ENCODE measurements around the gene THSD4.

The THSD4 gene

DNA sequence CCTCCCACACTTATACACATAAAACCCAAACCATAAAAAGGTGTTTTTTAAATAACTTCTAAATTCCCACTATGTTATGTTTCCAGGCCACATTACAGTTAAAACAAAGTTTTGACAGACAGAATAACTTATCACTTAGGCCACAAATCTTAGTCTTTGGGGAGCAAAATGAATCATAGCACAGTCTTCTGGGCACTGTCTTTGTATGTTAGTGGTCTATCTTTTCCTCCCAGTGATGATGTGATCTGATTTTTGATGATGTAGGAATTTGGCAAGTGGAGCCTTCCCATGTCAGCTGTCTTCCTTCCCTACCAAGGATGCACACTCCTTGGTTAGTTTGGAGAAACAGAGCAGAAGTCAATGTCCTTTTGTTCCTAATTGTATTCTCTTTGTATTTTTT is 67.3 kb downstream of the THSD4 start:
- H3K4me1 ChIP-seq (ENCODE audit: control insufficient read depth, insufficient read depth, low read length, poor library complexity, severe bottlenecking): no peaks in the 10 kb centered on the region
- no peak overlapping the region for H3K4me3 ChIP-seq (ENCODE audit: insufficient read depth, low read depth, low read length, poor library complexity, severe bottlenecking)
- no peaks in the 10 kb centered on the region for H3K36me3 ChIP-seq (ENCODE audit: control insufficient read depth, insufficient read depth, low read length)
- no peak for DNase-seq
- H3K27ac ChIP-seq (ENCODE audit: insufficient read depth, low read length, poor library complexity, severe bottlenecking): no peak overlapping the region
- H3K9me3 ChIP-seq (ENCODE audit: control insufficient read depth, low read length): no peaks in the 10 kb centered on the region
- H3K27me3 ChIP-seq (replicated peaks; ENCODE audit: control insufficient read depth, insufficient read depth, low read length, poor library complexity, severe bottlenecking): peaks cover 3% of the 10 kb centered on the region

DNA sequence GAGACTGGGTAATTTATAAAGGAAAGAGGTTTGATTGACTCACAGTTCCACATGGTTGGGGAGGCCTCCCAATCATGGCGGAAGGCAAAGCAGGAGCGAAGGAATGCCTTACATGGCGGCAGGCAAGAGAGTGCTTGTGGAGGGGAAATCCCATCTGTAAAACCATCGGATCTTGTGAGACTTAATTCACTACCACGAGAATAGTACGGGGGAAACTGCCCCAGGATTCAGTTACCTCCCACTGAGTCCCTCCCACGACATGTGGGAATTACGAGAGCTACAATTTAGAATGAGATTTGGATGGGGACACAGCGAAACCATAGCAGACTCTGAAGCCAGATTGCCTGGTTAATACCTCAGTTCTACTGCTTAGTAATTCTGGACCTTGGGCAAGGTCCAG is 67.8 kb downstream of the THSD4 start:
- Histone ChIP-seq H3K9me3 (ENCODE audit: control insufficient read depth, low read length) (no peaks in the 10 kb centered on the region), H3K36me3 (ENCODE audit: control insufficient read depth, insufficient read depth, low read length) (no peaks in the 10 kb centered on the region), H3K4me3 (ENCODE audit: insufficient read depth, low read depth, low read length, poor library complexity, severe bottlenecking) (no peak overlapping the region), H3K27me3 (replicated peaks; ENCODE audit: control insufficient read depth, insufficient read depth, low read length, poor library complexity, severe bottlenecking) (peaks cover 3% of the 10 kb centered on the region), H3K4me1 (ENCODE audit: control insufficient read depth, insufficient read depth, low read length, poor library complexity, severe bottlenecking) (no peaks in the 10 kb centered on the region), H3K27ac (ENCODE audit: insufficient read depth, low read length, poor library complexity, severe bottlenecking) (no peak overlapping the region)
- DNase-seq: no peak

GRCh38 chr15:71185706-71186105 is 70.4 kb downstream of the THSD4 start:
- no peaks in the 10 kb centered on the region for H3K36me3 ChIP-seq (ENCODE audit: control insufficient read depth, insufficient read depth, low read length)

DNA sequence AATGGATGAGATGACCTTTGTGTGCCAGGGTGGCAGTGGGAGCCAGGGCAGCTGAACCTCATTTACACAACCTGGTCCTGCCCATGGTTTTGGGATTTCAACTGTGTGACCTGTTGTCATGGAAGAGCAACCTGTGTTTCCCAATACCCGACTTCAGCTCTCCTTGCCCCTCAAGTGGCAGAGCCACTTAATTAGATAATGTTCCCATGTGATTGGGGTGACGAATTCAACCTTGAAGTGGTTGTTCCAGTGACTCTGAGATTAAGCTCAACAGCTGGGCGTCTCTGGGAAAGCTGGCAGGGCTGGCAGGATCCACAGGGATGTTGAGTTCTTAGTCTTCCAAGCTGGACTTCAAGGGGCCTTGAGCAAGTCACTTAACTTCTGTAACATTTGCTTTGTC is 71.0 kb downstream of the THSD4 start:
- Histone ChIP-seq H3K4me1 (ENCODE audit: control insufficient read depth, insufficient read depth, low read length, poor library complexity, severe bottlenecking) (no peaks in the 10 kb centered on the region), H3K36me3 (ENCODE audit: control insufficient read depth, insufficient read depth, low read length) (no peaks in the 10 kb centered on the region), H3K4me3 (ENCODE audit: insufficient read depth, low read depth, low read length, poor library complexity, severe bottlenecking) (no peak overlapping the region), H3K27ac (ENCODE audit: insufficient read depth, low read length, poor library complexity, severe bottlenecking) (no peak overlapping the region), H3K9me3 (ENCODE audit: control insufficient read depth, low read length) (no peaks in the 10 kb centered on the region), H3K27me3 (replicated peaks; ENCODE audit: control insufficient read depth, insufficient read depth, low read length, poor library complexity, severe bottlenecking) (peaks cover 3% of the 10 kb centered on the region)
- no peak for DNase-seq

More at GRCh38 chr15:71185706-71186105, 70.4 kb downstream of the THSD4 start:
- Histone ChIP-seq H3K9me3 (ENCODE audit: control insufficient read depth, low read length) (no peaks in the 10 kb centered on the region), H3K4me1 (ENCODE audit: control insufficient read depth, insufficient read depth, low read length, poor library complexity, severe bottlenecking) (no peaks in the 10 kb centered on the region), H3K4me3 (ENCODE audit: insufficient read depth, low read depth, low read length, poor library complexity, severe bottlenecking) (no peak overlapping the region), H3K27ac (ENCODE audit: insufficient read depth, low read length, poor library complexity, severe bottlenecking) (no peak overlapping the region), H3K27me3 (replicated peaks; ENCODE audit: control insufficient read depth, insufficient read depth, low read length, poor library complexity, severe bottlenecking) (peaks cover 3% of the 10 kb centered on the region)
- DNase-seq: no peak

- no peak for DNase-seq
- Histone ChIP-seq H3K9me3 (ENCODE audit: control insufficient read depth, low read length) (no peaks in the 10 kb centered on the region), H3K4me3 (ENCODE audit: insufficient read depth, low read depth, low read length, poor library complexity, severe bottlenecking) (no peak overlapping the region), H3K4me1 (ENCODE audit: control insufficient read depth, insufficient read depth, low read length, poor library complexity, severe bottlenecking) (no peaks in the 10 kb centered on the region), H3K27me3 (replicated peaks; ENCODE audit: control insufficient read depth, insufficient read depth, low read length, poor library complexity, severe bottlenecking) (peaks cover 3% of the 10 kb centered on the region), H3K36me3 (ENCODE audit: control insufficient read depth, insufficient read depth, low read length) (no peaks in the 10 kb centered on the region), H3K27ac (ENCODE audit: insufficient read depth, low read length, poor library complexity, severe bottlenecking) (no peak overlapping the region)
Observed at GRCh38 chr15:71187078-71187477, 71.8 kb downstream of the THSD4 start.

DNA sequence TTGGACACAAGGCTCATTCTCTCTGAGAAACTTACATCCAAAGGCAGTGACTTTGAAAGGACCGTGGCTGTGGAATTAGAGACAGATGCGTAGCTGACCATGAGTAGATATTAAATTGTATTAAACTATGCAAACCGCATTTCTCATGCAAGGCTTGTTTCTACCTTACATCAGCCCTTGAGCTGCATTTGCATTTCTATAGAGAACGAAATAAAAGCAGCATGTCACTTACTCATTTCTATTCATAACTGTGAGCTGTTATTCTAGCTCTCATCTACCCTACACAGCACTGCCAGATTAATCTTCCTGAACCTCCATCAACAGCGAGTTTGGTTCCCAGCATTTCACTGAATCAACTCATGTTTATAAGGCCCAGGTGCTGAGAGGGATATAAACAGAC is 72.3 kb downstream of the THSD4 start:
- Histone ChIP-seq H3K9me3 (ENCODE audit: control insufficient read depth, low read length) (no peaks in the 10 kb centered on the region), H3K36me3 (ENCODE audit: control insufficient read depth, insufficient read depth, low read length) (no peaks in the 10 kb centered on the region), H3K4me3 (ENCODE audit: insufficient read depth, low read depth, low read length, poor library complexity, severe bottlenecking) (no peak overlapping the region), H3K4me1 (ENCODE audit: control insufficient read depth, insufficient read depth, low read length, poor library complexity, severe bottlenecking) (no peaks in the 10 kb centered on the region), H3K27ac (ENCODE audit: insufficient read depth, low read length, poor library complexity, severe bottlenecking) (no peak overlapping the region), H3K27me3 (replicated peaks; ENCODE audit: control insufficient read depth, insufficient read depth, low read length, poor library complexity, severe bottlenecking) (peaks cover 3% of the 10 kb centered on the region)
- no peak for DNase-seq

DNA sequence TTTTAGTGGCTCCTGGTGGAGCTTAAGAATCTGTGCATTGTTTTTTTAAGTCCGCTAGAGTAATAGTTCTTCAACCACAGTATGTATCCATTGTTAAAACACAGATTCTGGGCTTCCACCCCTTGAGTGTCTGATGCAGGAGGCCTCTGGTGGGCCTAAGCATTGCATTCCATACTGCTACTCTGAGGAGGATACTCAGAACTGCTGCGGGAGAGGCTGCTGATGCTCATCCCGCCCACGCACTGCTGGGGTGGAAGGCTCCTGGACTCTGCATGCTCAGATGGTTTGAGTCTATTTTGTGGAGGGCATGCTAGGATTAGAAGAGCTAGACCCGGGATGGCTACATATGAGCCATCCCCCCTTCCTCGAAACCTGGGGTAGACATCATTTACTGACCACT is 74.4 kb downstream of the THSD4 start:
- no peaks in the 10 kb centered on the region for H3K36me3 ChIP-seq (ENCODE audit: control insufficient read depth, insufficient read depth, low read length)
- H3K4me3 ChIP-seq (ENCODE audit: insufficient read depth, low read depth, low read length, poor library complexity, severe bottlenecking): no peak overlapping the region
- no peak overlapping the region for H3K27ac ChIP-seq (ENCODE audit: insufficient read depth, low read length, poor library complexity, severe bottlenecking)
- peaks cover under 1% of the 10 kb centered on the region for H3K27me3 ChIP-seq (replicated peaks; ENCODE audit: control insufficient read depth, insufficient read depth, low read length, poor library complexity, severe bottlenecking)
- H3K9me3 ChIP-seq (ENCODE audit: control insufficient read depth, low read length): no peaks in the 10 kb centered on the region
- no peaks in the 10 kb centered on the region for H3K4me1 ChIP-seq (ENCODE audit: control insufficient read depth, insufficient read depth, low read length, poor library complexity, severe bottlenecking)
- DNase-seq: no peak

- Histone ChIP-seq H3K27me3 (replicated peaks; ENCODE audit: control insufficient read depth, insufficient read depth, low read length, poor library complexity, severe bottlenecking) (no peaks in the 10 kb centered on the region), H3K9me3 (ENCODE audit: control insufficient read depth, low read length) (no peaks in the 10 kb centered on the region), H3K4me1 (ENCODE audit: control insufficient read depth, insufficient read depth, low read length, poor library complexity, severe bottlenecking) (no peaks in the 10 kb centered on the region), H3K4me3 (ENCODE audit: insufficient read depth, low read depth, low read length, poor library complexity, severe bottlenecking) (no peak overlapping the region), H3K27ac (ENCODE audit: insufficient read depth, low read length, poor library complexity, severe bottlenecking) (no peak overlapping the region), H3K36me3 (ENCODE audit: control insufficient read depth, insufficient read depth, low read length) (no peaks in the 10 kb centered on the region)
- no peak for DNase-seq
Observed at GRCh38 chr15:71191296-71191695, 76.0 kb downstream of the THSD4 start.

DNA sequence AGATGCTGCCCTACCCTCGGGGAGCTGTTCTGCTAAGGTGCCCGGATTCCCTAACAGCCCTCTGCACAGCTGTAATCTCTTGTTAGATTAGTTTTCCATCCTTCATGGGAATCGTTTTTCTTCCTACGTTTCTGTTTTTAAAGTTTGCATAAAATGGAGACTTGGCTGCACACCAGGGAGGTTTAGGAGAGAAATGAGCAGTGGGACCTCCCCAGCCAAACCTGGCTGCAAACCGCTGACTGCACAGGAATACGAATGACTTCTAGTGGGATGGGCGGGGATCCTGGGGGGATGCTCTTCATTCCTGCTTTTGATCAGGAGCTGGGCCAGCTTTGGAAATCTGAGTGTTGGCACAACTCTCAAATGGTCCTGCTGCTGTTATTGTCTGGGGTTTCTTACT is 77.5 kb downstream of the THSD4 start:
- H3K4me3 ChIP-seq (ENCODE audit: insufficient read depth, low read depth, low read length, poor library complexity, severe bottlenecking): no peak overlapping the region
- H3K36me3 ChIP-seq (ENCODE audit: control insufficient read depth, insufficient read depth, low read length): no peaks in the 10 kb centered on the region
- H3K27ac ChIP-seq (ENCODE audit: insufficient read depth, low read length, poor library complexity, severe bottlenecking): no peak overlapping the region
- no peaks in the 10 kb centered on the region for H3K4me1 ChIP-seq (ENCODE audit: control insufficient read depth, insufficient read depth, low read length, poor library complexity, severe bottlenecking)
- no peak for DNase-seq
- H3K27me3 ChIP-seq (replicated peaks; ENCODE audit: control insufficient read depth, insufficient read depth, low read length, poor library complexity, severe bottlenecking): no peaks in the 10 kb centered on the region
- H3K9me3 ChIP-seq (ENCODE audit: control insufficient read depth, low read length): no peaks in the 10 kb centered on the region

GRCh38 chr15:71194286-71194685 is 79.0 kb downstream of the THSD4 start:
- H3K4me3 ChIP-seq (ENCODE audit: insufficient read depth, low read depth, low read length, poor library complexity, severe bottlenecking): no peak overlapping the region
- no peak overlapping the region for H3K27ac ChIP-seq (ENCODE audit: insufficient read depth, low read length, poor library complexity, severe bottlenecking)
- no peaks in the 10 kb centered on the region for H3K9me3 ChIP-seq (ENCODE audit: control insufficient read depth, low read length)
- no peaks in the 10 kb centered on the region for H3K36me3 ChIP-seq (ENCODE audit: control insufficient read depth, insufficient read depth, low read length)
- no peaks in the 10 kb centered on the region for H3K4me1 ChIP-seq (ENCODE audit: control insufficient read depth, insufficient read depth, low read length, poor library complexity, severe bottlenecking)
- no peaks in the 10 kb centered on the region for H3K27me3 ChIP-seq (replicated peaks; ENCODE audit: control insufficient read depth, insufficient read depth, low read length, poor library complexity, severe bottlenecking)
- no peak for DNase-seq

GRCh38 chr15:71195242-71195641 is 80.0 kb downstream of the THSD4 start:
- Histone ChIP-seq H3K27ac (ENCODE audit: insufficient read depth, low read length, poor library complexity, severe bottlenecking) (no peak overlapping the region), H3K4me1 (ENCODE audit: control insufficient read depth, insufficient read depth, low read length, poor library complexity, severe bottlenecking) (no peaks in the 10 kb centered on the region), H3K9me3 (ENCODE audit: control insufficient read depth, low read length) (no peaks in the 10 kb centered on the region), H3K27me3 (replicated peaks; ENCODE audit: control insufficient read depth, insufficient read depth, low read length, poor library complexity, severe bottlenecking) (no peaks in the 10 kb centered on the region), H3K4me3 (ENCODE audit: insufficient read depth, low read depth, low read length, poor library complexity, severe bottlenecking) (no peak overlapping the region), H3K36me3 (ENCODE audit: control insufficient read depth, insufficient read depth, low read length) (no peaks in the 10 kb centered on the region)
- no peak for DNase-seq

Measured in effector memory CD4-positive, alpha-beta T cell (primary cell).